GM12872 (cell line): Measurements from ENCODE around the gene CNGA3.

Experiments
- CTCF ChIP-seq: IDR thresholded peaks from 3 replicates; pipeline ENCODE4 v1.5.1; 2011; ENCODE audit warnings: low read depth, mild to moderate bottlenecking, low read length, moderate library complexity; ENCODE audit not compliant: insufficient read depth

The CNGA3 gene

GRCh38 chr2:98346311-98347236 lies at the start of gene CNGA3:
Gene CNGA3, plus strand, starts transcription at chr2:98346456. Its CDS starts 23,520 bp downstream, at chr2:98369976.
- no peak for TF ChIP-seq CTCF

GRCh38 chr2:98297817-98298682 lies 48.2 kb upstream of the CNGA3 start:
- no peak for TF ChIP-seq CTCF

DNA sequence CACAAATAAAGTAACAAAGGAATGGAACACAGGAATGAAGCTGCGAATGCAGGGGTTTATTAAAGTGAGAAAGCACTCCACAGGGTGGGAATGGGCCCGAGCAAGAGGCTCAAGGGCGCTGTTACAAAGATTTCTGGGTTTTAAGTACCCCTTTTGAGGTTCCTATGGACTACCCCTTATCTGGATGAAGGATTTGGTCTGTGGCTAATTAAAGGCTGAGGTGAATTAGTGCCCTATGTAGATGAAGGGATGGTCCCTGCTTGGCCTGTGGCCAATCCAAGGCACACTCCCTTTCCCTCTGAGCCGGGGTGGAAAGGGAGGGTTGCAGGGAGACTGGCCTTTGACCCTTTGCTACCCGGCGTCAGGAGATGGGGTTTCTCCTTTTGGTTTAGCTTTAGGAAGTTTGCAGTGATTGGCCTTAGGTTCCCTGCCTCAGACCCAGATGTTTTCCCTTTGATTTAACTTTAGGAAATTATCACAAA lies 47.5 kb upstream of the CNGA3 start:
- TF ChIP-seq CTCF, result no peak

DNA sequence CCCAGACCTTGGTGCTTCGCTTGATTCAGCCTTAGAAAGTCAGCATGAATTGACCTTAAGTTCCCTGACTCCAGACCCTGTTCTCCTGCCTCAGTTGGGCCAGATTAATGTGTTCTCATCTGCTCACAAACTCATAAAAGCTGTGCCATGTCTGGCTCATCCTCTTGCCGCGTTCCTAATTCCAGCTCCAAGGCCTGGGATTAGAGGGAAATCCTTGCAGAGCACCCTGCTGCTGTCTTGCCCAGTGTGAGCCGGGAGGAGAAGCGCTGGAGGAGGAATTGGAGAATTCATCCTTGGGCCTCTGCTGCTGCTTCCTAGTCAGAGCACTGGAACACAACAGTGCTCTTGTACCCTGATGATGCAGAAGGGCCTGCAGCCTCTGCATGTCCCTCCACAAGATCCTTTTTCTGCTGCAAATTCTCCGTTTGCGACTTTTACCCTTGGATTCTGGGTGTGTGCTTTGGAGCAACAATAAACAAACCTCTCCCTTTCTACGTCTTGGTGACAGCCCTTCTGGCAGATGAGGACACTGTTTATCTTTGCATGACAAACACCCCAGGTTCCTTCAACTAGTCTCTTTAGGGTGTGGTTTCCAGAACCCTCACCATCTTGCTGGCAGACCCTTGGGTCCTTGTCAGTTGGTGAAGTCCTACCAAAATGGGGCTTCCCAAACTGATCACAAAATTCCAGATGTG lies 46.9 kb upstream of the CNGA3 start:
- no peak for TF ChIP-seq CTCF

GRCh38 chr2:98300141-98300874 lies 45.9 kb upstream of the CNGA3 start:
- no peak for TF ChIP-seq CTCF

DNA sequence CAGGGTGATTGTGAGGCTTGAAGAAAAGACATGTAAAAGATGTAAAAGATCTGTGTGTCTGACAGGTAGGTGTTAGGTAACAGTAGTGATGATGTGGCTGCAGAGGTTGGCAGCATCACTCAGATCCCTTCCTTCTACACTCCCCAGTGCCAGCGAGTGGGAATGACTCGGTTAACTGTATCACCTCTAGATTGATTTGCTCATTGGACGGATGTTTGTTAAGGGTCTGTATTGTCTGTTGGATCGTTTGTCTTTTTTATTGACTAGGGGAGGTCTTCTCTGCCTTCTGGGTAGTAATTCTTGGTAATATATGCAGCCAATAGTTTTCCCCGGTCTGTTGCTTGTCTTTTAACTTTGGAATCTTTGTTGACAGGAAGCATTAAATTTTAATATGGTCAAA lies 44.8 kb upstream of the CNGA3 start:
- no peak for TF ChIP-seq CTCF
